ENCODE measurements around the gene MEIS3. TPM values are rescaled to one million over a fixed set of nuclear protein-coding genes. Genes with fewer than 3 reads are reported as not detected.

MEIS3 gene
- polyA plus RNA-seq, 3 donors = not detected

GRCh38 chr19:47427241-47428176 lies 8.2 kb upstream of the MEIS3 start:
- DNase-seq = peak; percentile 42 to 59 (median 55)
- no peaks in the 10 kb centered on the region for H4K20me1 ChIP-seq (ENCODE audit: insufficient read depth, low read length)
- H3K79me2 ChIP-seq (ENCODE audit: insufficient read depth, low read length) = no peaks in the 10 kb centered on the region
- H2AFZ ChIP-seq (ENCODE audit: insufficient read depth, low read depth, low read length, poor library complexity, severe bottlenecking) = no peak overlapping the region
- H3K4me2 ChIP-seq (replicated peaks; ENCODE audit: extremely low read depth, low read length, poor library complexity, severe bottlenecking) = peak overlapping the region; percentile 20
- Mint-ChIP-seq H3K9me3 (peaks cover 0 to 21% (median 6%) of the 10 kb centered on the region in 7 donors), H3K27me3 (ENCODE audit: low read depth in 3 of 3) (peaks cover 37 to 67% (median 66%) of the 10 kb centered on the region in 3 donors), H3K4me1 (peaks cover 7% of the 10 kb centered on the region), H3K36me3 (peaks cover under 1 to 2% of the 10 kb centered on the region in 2 donors), H3K27ac (peak overlapping the region in 2 of 7 donors; percentile 59 to 63), H3K4me3 (no peak overlapping the region)
- H3K27me3 ChIP-seq (ENCODE audit: control insufficient read depth in 2 of 2, insufficient read depth in 2 of 2, low read length in 2 of 2) = peaks cover 34 to 94% of the 10 kb centered on the region in 2 donors
- intact Hi-C loops (cut with micrococcal nuclease) = loop anchor here (1.0 to 10.0 kb wide), 5 partner anchors 35 to 273 kb away; no protein-coding TSS in a partner anchor
- peak overlapping the region in 1 of 3 experiments; percentile 9 for H3K4me3 ChIP-seq (replicated peaks in 1 of 3; ENCODE audit: low read depth in 2 of 3, low read length in 3 of 3)
- peaks cover 4 to 24% of the 10 kb centered on the region in 2 donors for H3K9me3 ChIP-seq (replicated peaks in 1 of 2; ENCODE audit: control insufficient read depth in 1 of 2, insufficient read depth in 1 of 2, low read length in 2 of 2)
- no peak overlapping the region for H3K27ac ChIP-seq (ENCODE audit: low read depth in 1 of 2, low read length in 2 of 2)
- peaks cover 13 to 21% of the 10 kb centered on the region in 2 donors for H3K4me1 ChIP-seq (ENCODE audit: control insufficient read depth in 1 of 2, insufficient read depth in 2 of 2, low read length in 2 of 2)
- TF ChIP-seq CTCF (IDR thresholded peaks at IDR 0.05) = peak; percentile 90
- H3K36me3 ChIP-seq (replicated peaks in 1 of 2; ENCODE audit: control insufficient read depth in 1 of 2, insufficient read depth in 2 of 2, low read length in 2 of 2) = no peaks in the 10 kb centered on the region
- WGBS (ENCODE audit: insufficient coverage) = 6% methylated on average over 14 of the region's 17 CpGs
- H3K9ac ChIP-seq (ENCODE audit: insufficient read depth, low read length, poor library complexity, severe bottlenecking) = no peak overlapping the region

GRCh38 chr19:47423203-47423882 lies 4.0 kb upstream of the MEIS3 start:
- peaks cover 53 to 90% of the 10 kb centered on the region in 2 donors for H3K27me3 ChIP-seq (ENCODE audit: control insufficient read depth in 2 of 2, insufficient read depth in 2 of 2, low read length in 2 of 2)
- H3K9me3 ChIP-seq (replicated peaks in 1 of 2; ENCODE audit: control insufficient read depth in 1 of 2, insufficient read depth in 1 of 2, low read length in 2 of 2) = peaks cover 3 to 33% of the 10 kb centered on the region in 2 donors
- 30% methylated on average over 6 of the region's 19 CpGs for WGBS (ENCODE audit: insufficient coverage)
- peak overlapping the region in 1 of 2 donors; percentile 87 for H3K4me3 Mint-ChIP-seq
- H3K9me3 Mint-ChIP-seq = peaks cover 0 to 14% (median 9%) of the 10 kb centered on the region in 7 donors
- H3K36me3 ChIP-seq (replicated peaks in 1 of 2; ENCODE audit: control insufficient read depth in 1 of 2, insufficient read depth in 2 of 2, low read length in 2 of 2) = no peaks in the 10 kb centered on the region
- peaks cover 6% of the 10 kb centered on the region for H3K4me1 Mint-ChIP-seq
- peaks cover 0 to 8% of the 10 kb centered on the region in 2 donors for H3K36me3 Mint-ChIP-seq
- no peaks in the 10 kb centered on the region for H4K20me1 ChIP-seq (ENCODE audit: insufficient read depth, low read length)
- H3K79me2 ChIP-seq (ENCODE audit: insufficient read depth, low read length) = no peaks in the 10 kb centered on the region
- DNase-seq = no peak
- H3K4me3 ChIP-seq (replicated peaks in 1 of 3; ENCODE audit: low read depth in 2 of 3, low read length in 3 of 3) = no peak overlapping the region
- intact Hi-C loops (cut with micrococcal nuclease) = loop anchor here (10.0 kb wide), 2 partner anchors 139 to 269 kb away; no protein-coding TSS in a partner anchor
- no peak overlapping the region for H3K27ac ChIP-seq (ENCODE audit: low read depth in 1 of 2, low read length in 2 of 2)
- no peak overlapping the region for H3K27ac Mint-ChIP-seq
- no peak for TF ChIP-seq CTCF (IDR thresholded peaks at IDR 0.05)
- no peak overlapping the region for H3K4me2 ChIP-seq (replicated peaks; ENCODE audit: extremely low read depth, low read length, poor library complexity, severe bottlenecking)
- H3K27me3 Mint-ChIP-seq (ENCODE audit: low read depth in 3 of 3) = peaks cover 74 to 77% (median 76%) of the 10 kb centered on the region in 3 donors
- no peak overlapping the region for H2AFZ ChIP-seq (ENCODE audit: insufficient read depth, low read depth, low read length, poor library complexity, severe bottlenecking)
- no peak overlapping the region for H3K9ac ChIP-seq (ENCODE audit: insufficient read depth, low read length, poor library complexity, severe bottlenecking)
- H3K4me1 ChIP-seq (ENCODE audit: control insufficient read depth in 1 of 2, insufficient read depth in 2 of 2, low read length in 2 of 2) = peaks cover 6 to 15% of the 10 kb centered on the region in 2 donors
